ENCODE results near the gene ANOS1.
"Not testable (repeated sequence)": the region's sequence is repeated elsewhere in the genome, so short reads cannot be mapped to it uniquely, and the experiment has no call there.

ANOS1 gene

DNA sequence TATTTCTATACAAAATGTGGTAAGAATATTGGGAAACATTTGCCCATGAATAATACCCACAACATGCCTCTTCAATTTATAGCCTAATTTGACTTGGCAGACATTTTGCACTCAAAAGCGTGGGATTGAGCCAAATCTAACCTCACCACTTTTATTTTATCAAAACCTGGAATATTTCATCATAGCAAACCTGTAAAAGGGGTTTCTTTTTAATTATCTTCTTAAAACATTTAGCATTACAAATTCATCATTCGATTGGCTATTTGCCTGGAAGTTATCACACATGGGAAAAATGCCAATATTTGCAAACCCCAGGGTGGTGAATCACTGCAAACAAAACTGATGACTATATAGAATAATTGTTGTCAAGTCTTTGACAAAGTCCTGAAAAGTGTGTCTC, 211.1 kb downstream of the ANOS1 start:
- no peak overlapping the region for H3K4me3 ChIP-seq (ENCODE audit: extremely low read depth, insufficient read depth, low read length, poor library complexity, severe bottlenecking)
- H3K27ac ChIP-seq (ENCODE audit: low read depth, low read length, severe bottlenecking), result no peak overlapping the region
- no CpG with 5 or more reads among the region's 2 CpGs for WGBS, 2 experiments (ENCODE audit: insufficient coverage in 2 of 2)
- no peaks in the 10 kb centered on the region for H3K9me3 ChIP-seq (ENCODE audit: control insufficient read depth, low read length)
- H3K4me1 ChIP-seq (ENCODE audit: control insufficient read depth, insufficient read depth, low read length, poor library complexity, severe bottlenecking), result no peaks in the 10 kb centered on the region
- H3K36me3 ChIP-seq (ENCODE audit: control insufficient read depth, insufficient read depth, low read length), result no peaks in the 10 kb centered on the region

DNA sequence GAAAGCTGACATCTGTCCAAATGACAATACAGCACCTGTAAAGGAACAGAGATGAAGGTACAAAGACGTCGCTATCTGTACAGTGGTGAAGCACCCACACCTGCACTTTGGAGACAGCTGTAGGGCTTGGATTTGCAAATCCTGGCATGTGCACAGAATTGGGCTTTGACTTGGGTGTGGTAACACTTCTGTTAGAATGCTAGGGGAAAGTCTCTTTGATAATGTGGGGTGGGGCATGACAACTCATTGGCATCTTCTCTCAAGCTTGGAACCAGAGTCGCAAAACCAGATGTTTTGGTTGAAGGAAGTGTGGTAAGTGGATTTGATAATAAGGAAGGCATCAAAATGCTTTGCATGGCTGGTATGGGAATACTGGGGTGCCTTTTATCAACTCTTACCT, 211.8 kb downstream of the ANOS1 start:
- Histone ChIP-seq H3K9me3 (ENCODE audit: control insufficient read depth, low read length) (no peaks in the 10 kb centered on the region), H3K4me1 (ENCODE audit: control insufficient read depth, insufficient read depth, low read length, poor library complexity, severe bottlenecking) (no peaks in the 10 kb centered on the region), H3K4me3 (ENCODE audit: extremely low read depth, insufficient read depth, low read length, poor library complexity, severe bottlenecking) (no peak overlapping the region), H3K27ac (ENCODE audit: low read depth, low read length, severe bottlenecking) (no peak overlapping the region), H3K36me3 (ENCODE audit: control insufficient read depth, insufficient read depth, low read length) (no peaks in the 10 kb centered on the region)
- WGBS, 2 experiments (ENCODE audit: insufficient coverage in 2 of 2), result 80% methylated on average over 2 of the region's 3 CpGs; no CpG with 5 or more reads in 1 of the 2 experiments

DNA sequence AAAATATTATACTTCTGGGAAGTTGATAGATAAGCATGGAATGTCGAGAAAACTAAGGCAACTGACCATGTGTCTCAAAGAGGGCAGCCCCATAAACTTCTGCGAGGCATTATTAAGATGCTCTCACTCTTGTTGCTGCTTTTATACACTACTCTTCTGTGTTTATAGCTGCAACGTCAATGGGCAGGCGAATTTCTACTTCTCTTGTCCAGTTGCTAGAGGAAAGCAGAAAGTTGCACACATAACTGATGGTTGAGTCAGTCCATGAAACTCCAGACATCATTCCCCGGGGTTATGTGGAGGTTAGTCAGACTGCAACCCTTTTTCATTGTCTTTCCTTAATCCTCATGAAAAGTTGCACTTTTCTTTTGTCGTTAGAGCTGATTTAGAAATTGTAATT, 227.5 kb downstream of the ANOS1 start:
- H3K27ac ChIP-seq (ENCODE audit: low read depth, low read length, severe bottlenecking), result peak overlapping the region; percentile 66
- H3K36me3 ChIP-seq (ENCODE audit: control insufficient read depth, insufficient read depth, low read length), result no peaks in the 10 kb centered on the region
- no peak overlapping the region for H3K4me3 ChIP-seq (ENCODE audit: extremely low read depth, insufficient read depth, low read length, poor library complexity, severe bottlenecking)
- no peaks in the 10 kb centered on the region for H3K9me3 ChIP-seq (ENCODE audit: control insufficient read depth, low read length)
- WGBS, 2 experiments (ENCODE audit: insufficient coverage in 2 of 2), result 76% methylated on average over 3 of the region's 6 CpGs; no CpG with 5 or more reads in 1 of the 2 experiments
- no peaks in the 10 kb centered on the region for H3K4me1 ChIP-seq (ENCODE audit: control insufficient read depth, insufficient read depth, low read length, poor library complexity, severe bottlenecking)

DNA sequence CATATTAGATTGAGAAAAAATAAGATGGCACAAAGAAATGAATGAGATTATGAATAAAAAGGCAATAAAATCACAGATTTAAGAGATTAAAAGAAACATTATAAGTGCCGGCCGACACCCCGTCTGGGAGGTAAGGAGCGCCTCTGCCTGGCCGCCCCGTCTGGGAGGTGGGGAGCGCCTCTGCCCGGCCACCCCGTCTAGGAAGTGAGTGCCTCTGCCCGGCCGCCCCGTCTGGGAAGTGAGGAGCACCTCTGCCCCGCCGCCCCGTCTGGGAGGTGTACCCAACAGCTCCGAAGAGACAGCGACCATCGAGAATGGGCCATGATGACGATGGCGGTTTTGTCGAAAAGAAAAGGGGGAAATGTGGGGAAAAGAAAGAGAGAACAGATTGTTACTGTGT, 229.8 kb downstream of the ANOS1 start:
- not testable (repeated sequence) for H3K27ac ChIP-seq (ENCODE audit: low read depth, low read length, severe bottlenecking); H3K4me1 ChIP-seq (ENCODE audit: control insufficient read depth, insufficient read depth, low read length, poor library complexity, severe bottlenecking); H3K4me3 ChIP-seq (ENCODE audit: extremely low read depth, insufficient read depth, low read length, poor library complexity, severe bottlenecking); H3K36me3 ChIP-seq (ENCODE audit: control insufficient read depth, insufficient read depth, low read length); H3K9me3 ChIP-seq (ENCODE audit: control insufficient read depth, low read length)
- WGBS, 2 experiments (ENCODE audit: insufficient coverage in 2 of 2), result 100% methylated on average over 1 to 2 of the region's 21 CpGs

DNA sequence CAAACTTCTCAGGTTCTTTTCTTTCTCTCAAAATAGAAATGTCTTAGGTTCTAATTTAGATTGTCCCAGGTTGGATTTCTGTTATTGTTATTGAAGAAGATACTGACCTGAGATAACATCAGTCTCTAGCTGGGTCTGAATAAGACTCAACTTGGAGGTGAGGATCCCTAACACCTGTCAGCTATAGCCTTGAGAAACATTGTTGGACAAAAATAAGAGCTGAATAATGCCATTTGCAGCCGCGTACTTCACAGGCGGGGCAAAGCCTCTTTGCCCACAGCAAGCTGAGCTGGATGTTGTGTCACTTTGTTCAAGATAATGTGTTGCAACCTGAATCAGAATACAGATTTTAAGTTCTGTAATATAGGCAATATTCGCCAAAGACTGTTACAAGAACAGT, 231.7 kb downstream of the ANOS1 start:
- WGBS, 2 experiments (ENCODE audit: insufficient coverage in 2 of 2), result no CpG with 5 or more reads among the region's 4 CpGs
- H3K9me3 ChIP-seq (ENCODE audit: control insufficient read depth, low read length), result no peaks in the 10 kb centered on the region

DNA sequence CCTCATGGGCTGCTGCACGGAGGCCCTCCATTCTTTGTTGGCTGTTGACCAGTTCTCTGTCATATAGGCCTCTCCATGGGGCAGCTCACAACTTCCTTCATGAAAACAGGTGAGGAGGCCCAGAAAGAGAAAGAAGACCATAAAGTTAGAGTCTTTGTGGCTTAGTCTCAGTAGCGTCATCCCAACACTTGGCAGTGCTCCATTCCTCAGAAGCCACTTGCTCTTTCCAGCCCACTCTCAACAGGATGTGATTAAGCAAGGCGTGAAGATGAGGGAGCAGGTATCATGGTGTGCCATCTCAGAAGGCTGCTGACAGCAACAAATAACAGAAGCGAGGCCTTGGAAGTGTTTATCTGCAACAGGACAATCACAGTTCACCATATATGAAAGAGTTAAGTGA, 236.9 kb downstream of the ANOS1 start:
- 80% methylated on average over 1 of the region's 4 CpGs; no CpG with 5 or more reads in 1 of the 2 experiments for WGBS, 2 experiments (ENCODE audit: insufficient coverage in 2 of 2)
- not testable (repeated sequence) for H3K36me3 ChIP-seq (ENCODE audit: control insufficient read depth, insufficient read depth, low read length)

More for the DNA sequence above, 231.7 kb downstream of the ANOS1 start:
- Histone ChIP-seq H3K27ac (ENCODE audit: low read depth, low read length, severe bottlenecking) (no peak overlapping the region), H3K4me3 (ENCODE audit: extremely low read depth, insufficient read depth, low read length, poor library complexity, severe bottlenecking) (no peak overlapping the region), H3K36me3 (ENCODE audit: control insufficient read depth, insufficient read depth, low read length) (no peaks in the 10 kb centered on the region), H3K4me1 (ENCODE audit: control insufficient read depth, insufficient read depth, low read length, poor library complexity, severe bottlenecking) (no peaks in the 10 kb centered on the region)

DNA sequence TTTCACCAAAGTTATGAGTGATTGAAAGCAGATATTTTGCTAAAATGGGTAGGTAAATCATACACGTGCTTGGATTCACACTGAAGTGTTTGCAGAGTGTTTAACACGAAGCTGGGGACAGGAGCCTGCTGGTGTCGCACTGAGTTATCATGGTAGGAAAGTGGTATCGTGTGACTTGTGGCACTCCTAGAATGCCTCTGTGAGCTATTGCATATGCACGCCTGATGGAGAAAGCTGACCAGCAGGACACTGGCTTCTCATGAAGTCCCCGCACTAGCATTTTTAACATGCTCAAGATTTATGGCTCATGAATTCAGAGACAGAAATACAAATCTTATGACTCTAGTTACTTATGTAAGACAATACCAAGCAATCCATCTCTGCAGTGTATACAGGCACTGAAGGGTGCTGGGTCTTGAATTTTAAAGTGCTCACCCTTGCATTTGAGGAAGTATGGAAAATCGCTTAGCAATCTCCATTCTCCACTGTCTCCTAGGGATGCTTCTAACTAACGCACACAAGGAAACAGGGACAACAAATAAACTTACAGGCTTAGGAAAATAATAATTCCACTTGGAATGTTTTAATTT, 247.5 kb downstream of the ANOS1 start:
- H3K9me3 ChIP-seq (ENCODE audit: control insufficient read depth, low read length), result no peaks in the 10 kb centered on the region
- H3K27ac ChIP-seq (ENCODE audit: low read depth, low read length, severe bottlenecking), result no peak overlapping the region
- H3K36me3 ChIP-seq (ENCODE audit: control insufficient read depth, insufficient read depth, low read length), result no peaks in the 10 kb centered on the region
- H3K4me1 ChIP-seq (ENCODE audit: control insufficient read depth, insufficient read depth, low read length, poor library complexity, severe bottlenecking), result no peaks in the 10 kb centered on the region
- H3K4me3 ChIP-seq (ENCODE audit: extremely low read depth, insufficient read depth, low read length, poor library complexity, severe bottlenecking), result no peak overlapping the region
- WGBS, 2 experiments (ENCODE audit: insufficient coverage in 2 of 2), result 73 to 90% methylated on average over 3 to 5 of the region's 8 CpGs

More for the DNA sequence above, 236.9 kb downstream of the ANOS1 start:
- H3K27ac ChIP-seq (ENCODE audit: low read depth, low read length, severe bottlenecking); H3K4me3 ChIP-seq (ENCODE audit: extremely low read depth, insufficient read depth, low read length, poor library complexity, severe bottlenecking); H3K9me3 ChIP-seq (ENCODE audit: control insufficient read depth, low read length); H3K4me1 ChIP-seq (ENCODE audit: control insufficient read depth, insufficient read depth, low read length, poor library complexity, severe bottlenecking): not testable (repeated sequence)

Data from mesodermal cell (in vitro differentiated cells).